GM13976 (cell line): ENCODE results near the gene SLC6A6.

Experiments used
- DNase-seq: peaks from one replicate; pipeline ENCODE4 v3.0.0; 2012; ENCODE audit warnings: low spot score
- in situ Hi-C: fragments of 300-500 bp; cut with MboI; formaldehyde crosslinking; loops from one replicate; pipeline ENCODE4 v1.12.0; 2022; ENCODE audit warnings: low sequenced_read_pairs, mixed read lengths, inconsistent platforms; ENCODE audit not compliant: unreplicated experiment
- TF ChIP-seq, protein P1 (sequence below): IDR thresholded peaks from 2 replicates; pipeline ENCODE4 v1.5.1; 2012; ENCODE audit warnings: borderline replicate concordance, mild to moderate bottlenecking; ENCODE audit not compliant: insufficient read depth; ENCODE audit errors: extremely low read depth, missing control alignments, control extremely low read depth

Gene SLC6A6

DNA sequence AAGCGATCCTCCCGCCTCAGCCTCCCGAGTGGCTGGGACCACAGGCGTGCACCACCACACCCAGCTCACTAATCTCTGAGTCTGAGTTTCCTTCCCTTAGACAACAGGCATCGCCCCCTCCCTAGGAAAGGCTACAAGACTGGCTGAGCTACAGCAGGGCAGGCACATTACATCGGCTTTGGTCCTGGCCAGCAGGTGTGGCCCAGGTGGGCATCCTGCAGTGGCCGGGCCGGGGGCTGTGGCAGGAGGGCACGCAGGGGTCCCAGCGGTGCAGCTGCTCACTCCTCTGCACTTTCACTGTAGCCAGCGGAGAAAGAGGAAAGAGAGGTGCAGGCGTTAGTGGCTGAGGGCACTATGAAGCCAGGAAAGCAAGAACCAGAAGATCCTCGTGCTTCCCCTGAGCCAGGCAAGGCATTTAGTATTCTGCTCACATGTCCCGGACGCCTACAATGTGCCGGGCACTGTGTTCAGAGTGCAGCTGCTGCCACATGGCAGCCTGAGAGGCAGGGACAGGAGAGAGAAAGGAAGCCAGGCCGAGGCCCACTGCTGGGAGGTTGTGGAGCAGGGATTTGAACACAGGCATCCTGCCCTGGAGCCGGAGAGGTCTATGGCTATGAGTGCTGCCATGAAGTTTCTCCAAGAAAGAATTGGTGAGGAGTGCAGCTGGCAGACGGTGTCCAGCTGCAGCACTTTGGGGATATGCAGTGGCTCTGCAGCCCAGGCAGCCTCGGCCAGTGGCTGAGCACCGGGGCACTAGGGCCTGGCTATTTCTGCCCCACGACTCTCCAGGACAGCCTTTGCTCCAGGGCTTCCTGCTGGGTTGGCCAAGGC, 115.4 kb downstream of the SLC6A6 start:
- TF ChIP-seq, protein P1, sequence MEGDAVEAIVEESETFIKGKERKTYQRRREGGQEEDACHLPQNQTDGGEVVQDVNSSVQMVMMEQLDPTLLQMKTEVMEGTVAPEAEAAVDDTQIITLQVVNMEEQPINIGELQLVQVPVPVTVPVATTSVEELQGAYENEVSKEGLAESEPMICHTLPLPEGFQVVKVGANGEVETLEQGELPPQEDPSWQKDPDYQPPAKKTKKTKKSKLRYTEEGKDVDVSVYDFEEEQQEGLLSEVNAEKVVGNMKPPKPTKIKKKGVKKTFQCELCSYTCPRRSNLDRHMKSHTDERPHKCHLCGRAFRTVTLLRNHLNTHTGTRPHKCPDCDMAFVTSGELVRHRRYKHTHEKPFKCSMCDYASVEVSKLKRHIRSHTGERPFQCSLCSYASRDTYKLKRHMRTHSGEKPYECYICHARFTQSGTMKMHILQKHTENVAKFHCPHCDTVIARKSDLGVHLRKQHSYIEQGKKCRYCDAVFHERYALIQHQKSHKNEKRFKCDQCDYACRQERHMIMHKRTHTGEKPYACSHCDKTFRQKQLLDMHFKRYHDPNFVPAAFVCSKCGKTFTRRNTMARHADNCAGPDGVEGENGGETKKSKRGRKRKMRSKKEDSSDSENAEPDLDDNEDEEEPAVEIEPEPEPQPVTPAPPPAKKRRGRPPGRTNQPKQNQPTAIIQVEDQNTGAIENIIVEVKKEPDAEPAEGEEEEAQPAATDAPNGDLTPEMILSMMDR: no peak
- in situ Hi-C loops: no loop called here
- DNase-seq: no peak

DNA sequence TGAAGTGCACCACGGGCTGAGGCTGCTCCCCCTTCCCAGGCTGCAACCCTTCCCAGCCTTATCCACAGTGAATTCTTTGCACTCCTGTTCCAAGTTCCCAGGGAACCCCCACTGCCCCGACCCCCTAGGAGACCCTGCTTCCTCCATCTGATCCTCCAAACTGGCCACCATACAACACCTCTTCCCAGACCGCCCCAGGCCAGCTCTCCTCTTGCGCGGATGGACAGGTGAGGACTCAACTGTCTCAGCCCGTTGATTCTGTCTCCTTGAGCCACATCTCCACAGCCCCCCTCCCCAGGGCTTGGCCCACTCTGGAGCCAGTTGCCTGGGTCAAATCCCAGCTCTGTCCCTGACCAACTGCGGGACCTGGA, 116.0 kb downstream of the SLC6A6 start:
- TF ChIP-seq, protein P1: no peak
- in situ Hi-C loops: no loop called here
- DNase-seq: no peak

DNA sequence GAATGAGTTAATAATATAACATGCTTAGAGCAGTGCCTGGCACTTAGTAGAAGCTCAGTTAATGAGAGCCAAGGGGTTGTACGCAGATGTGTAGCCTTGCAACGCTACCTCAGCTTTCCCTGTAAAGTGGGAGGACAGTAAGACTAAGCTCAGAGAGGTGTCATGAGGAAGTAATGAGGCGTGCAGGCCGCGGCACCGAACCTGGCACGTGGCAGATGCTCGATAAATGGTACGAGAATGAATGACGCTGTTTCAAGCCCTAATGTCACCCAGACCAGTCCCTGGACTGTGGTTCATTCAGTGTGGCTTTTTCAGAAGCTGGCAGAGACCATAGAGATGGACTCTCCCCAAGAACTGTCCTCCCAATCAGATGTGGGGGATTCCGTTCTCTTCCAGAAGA, 116.5 kb downstream of the SLC6A6 start:
- in situ Hi-C loops: no loop called here
- TF ChIP-seq, protein P1: no peak
- DNase-seq: no peak

DNA sequence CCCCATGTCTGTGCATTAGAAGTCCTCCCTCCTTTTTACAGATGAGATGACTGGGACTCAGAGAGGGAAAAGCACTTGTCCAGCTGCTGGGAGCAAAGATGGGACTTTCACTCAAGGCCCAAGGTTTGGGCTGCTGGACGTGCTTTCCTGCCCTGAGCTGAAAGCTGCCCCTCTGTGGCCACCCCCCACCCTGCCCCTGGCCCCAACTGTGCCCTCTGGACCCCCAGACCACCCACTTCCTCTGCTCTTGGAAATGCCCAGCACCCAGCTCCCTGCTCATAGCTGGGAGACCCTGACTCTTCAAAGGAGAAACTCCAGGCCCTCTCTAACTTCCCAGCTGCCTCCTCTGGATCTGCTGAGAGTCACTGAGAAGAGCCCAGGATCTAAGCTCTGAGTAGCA, 117.0 kb downstream of the SLC6A6 start:
- TF ChIP-seq, protein P1: no peak
- DNase-seq: no peak
- in situ Hi-C loops: no loop called here

DNA sequence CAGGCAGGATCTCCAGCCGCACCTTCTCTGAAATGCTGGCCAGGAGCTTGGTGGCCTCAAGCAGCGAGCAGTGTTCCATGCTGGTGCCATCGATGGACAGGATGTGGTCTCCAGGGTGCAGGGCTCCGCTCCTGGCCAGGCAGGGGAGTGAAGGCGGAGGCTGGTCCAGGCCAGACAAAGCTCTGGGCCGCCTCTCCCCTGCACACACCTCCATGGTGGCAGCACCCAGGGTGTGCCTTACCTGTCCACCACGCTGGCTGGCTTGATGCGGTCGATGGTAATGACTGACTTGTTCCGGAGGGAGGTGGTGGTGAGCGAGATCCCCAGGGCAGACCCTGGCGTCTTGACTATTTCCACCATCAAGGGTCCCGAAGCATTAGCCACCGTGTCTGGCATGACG, 117.7 kb downstream of the SLC6A6 start:
- DNase-seq: no peak
- TF ChIP-seq, protein P1: no peak
- in situ Hi-C loops: no loop called here

DNA sequence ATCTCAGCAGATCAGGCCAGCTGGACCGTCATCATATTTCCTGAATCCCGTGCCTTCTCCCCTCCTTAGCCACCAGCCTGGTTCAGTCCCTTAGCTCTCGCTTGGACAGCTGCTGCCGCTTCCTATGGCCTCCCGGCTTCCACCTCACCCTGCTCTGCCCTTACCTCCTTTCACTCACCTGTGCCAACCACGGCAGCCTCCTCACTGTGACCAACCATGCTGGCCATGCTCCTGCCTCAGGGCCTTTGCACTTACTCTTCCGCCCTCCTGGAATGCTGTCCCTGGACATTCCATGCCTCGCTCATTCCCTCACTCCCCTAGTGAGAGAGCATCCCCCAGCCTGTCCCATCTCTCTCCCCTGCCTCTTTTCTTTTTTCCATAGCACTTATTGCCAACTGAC, 118.6 kb downstream of the SLC6A6 start:
- in situ Hi-C loops: no loop called here
- TF ChIP-seq, protein P1: no peak
- DNase-seq: no peak
